T-cell (primary cell): ENCODE measurements around the gene PLCB4. TPM values are rescaled to one million over a fixed set of nuclear protein-coding genes. Genes with fewer than 3 reads are reported as not detected.

Experiments
- ATAC-seq, 4 experiments: fragments of 200-7000 bp in 3 of 4; fragments of 150-1000 bp in 1 of 4; cut with Tn5 transposase; replicated peaks in 1 of 4; 1 replicate in 3 of 4; 2 replicates in 1 of 4; pipeline ENCODE4 v1.10.0; 2021; ENCODE audit warnings: moderate library complexity in 3 of 4, mild to moderate bottlenecking in 2 of 4, moderate number of reproducible peaks in 1 of 4
- CTCF ChIA-PET, 2 donors: fragments of 300-600 bp; sonication (Branson Sonifier 250); formaldehyde crosslinking; loops; one replicate each; lab custom pipeline; 2022; ENCODE audit warnings: antibody characterized with exemption in 2 of 2; lab: Charles Lee
- POLR2A ChIA-PET, 2 donors: fragments of 300-600 bp; sonication (Branson Sonifier 250); formaldehyde crosslinking; loops; one replicate each; lab custom pipeline; 2022; ENCODE audit warnings: antibody characterized with exemption in 2 of 2; lab: Charles Lee
- DNase-seq, 35 experiments: peaks; one replicate each; pipeline versions ENCODE4 v3.0.0 to v3.0.0-alpha.2; 2013 to 2023
- H3K27ac ChIP-seq: one replicate; pipeline ENCODE4 v1.5.1; 2013; ENCODE audit warnings: low read length
- H3K27me3 ChIP-seq, 2 experiments: replicated peaks in 1 of 2; 1 replicate in 1 of 2; 2 replicates in 1 of 2; pipeline versions ENCODE4 v1.6.1 to v1.7.0; 2013; ENCODE audit warnings: low read length in 1 of 2, mixed read lengths in 1 of 2; ENCODE audit not compliant: control insufficient read depth in 2 of 2, insufficient read depth in 2 of 2; ENCODE audit errors: extremely low read depth in 1 of 2
- H3K36me3 ChIP-seq, 2 donors: 1 replicate in 1 of 2; 2 replicates in 1 of 2; pipeline versions ENCODE4 v1.6.1 to v1.7.0; 2013; ENCODE audit warnings: low read length in 1 of 2; ENCODE audit not compliant: control insufficient read depth in 2 of 2, insufficient read depth in 1 of 2; ENCODE audit errors: extremely low read depth in 1 of 2
- H3K4me1 ChIP-seq, 2 experiments: 1 replicate in 1 of 2; 2 replicates in 1 of 2; pipeline versions ENCODE4 v1.6.1 to v1.7.0; 2013; ENCODE audit warnings: low read length in 2 of 2, mixed read lengths in 1 of 2; ENCODE audit not compliant: insufficient read depth in 2 of 2, control insufficient read depth in 1 of 2; ENCODE audit errors: extremely low read depth in 1 of 2
- H3K4me3 ChIP-seq, 2 donors: 1 replicate in 1 of 2; 2 replicates in 1 of 2; pipeline versions ENCODE4 v1.5.1 to v1.7.0; 2013; ENCODE audit warnings: mild to moderate bottlenecking in 2 of 2, low read length in 1 of 2, moderate library complexity in 1 of 2; ENCODE audit not compliant: control insufficient read depth in 1 of 2; ENCODE audit errors: extremely low read depth in 1 of 2
- H3K9me3 ChIP-seq: 2 replicates; pipeline ENCODE4 v1.7.0; 2013
- H3K27ac Mint-ChIP-seq, 2 donors: one replicate each; pipeline ENCODE4 v1.8.0; 2020 to 2021; ENCODE audit warnings: mild to moderate bottlenecking in 2 of 2, mixed read lengths in 2 of 2
- H3K27me3 Mint-ChIP-seq, 2 donors: one replicate each; pipeline ENCODE4 v1.8.0; 2021 to 2022; ENCODE audit warnings: mixed read lengths in 2 of 2
- H3K36me3 Mint-ChIP-seq: one replicate; pipeline ENCODE4 v1.8.0; 2021; ENCODE audit warnings: mixed read lengths
- H3K4me1 Mint-ChIP-seq, 3 donors: one replicate each; pipeline ENCODE4 v1.8.0; 2020 to 2022; ENCODE audit warnings: mixed read lengths in 3 of 3, mild to moderate bottlenecking in 1 of 3
- H3K4me3 Mint-ChIP-seq, 3 donors: one replicate each; pipeline ENCODE4 v1.8.0; 2020 to 2022; ENCODE audit warnings: mild to moderate bottlenecking in 3 of 3, mixed read lengths in 3 of 3, moderate library complexity in 3 of 3
- H3K9me3 Mint-ChIP-seq, 3 donors: one replicate each; pipeline ENCODE4 v1.8.0; 2020 to 2022; ENCODE audit warnings: mixed read lengths in 3 of 3
- WGBS: methylation state at CpG from one replicate; pipeline ENCODE4 v1.1.5; 2013; ENCODE audit warnings: missing lambda C conversion rate; ENCODE audit not compliant: insufficient coverage; 5-methylcytosine and 5-hydroxymethylcytosine counted together
- total RNA-seq, 35 experiments: library from RNA in 6 of 35; stranded (reverse) in 6 of 35; fragments of 120-200 nt in 1 of 35; gene quantifications; one replicate each; pipeline versions ENCODE4 v1.2.1 to v1.2.4 and lab custom pipeline; 2013 to 2026

PLCB4 gene
- total RNA-seq, 5 donors from 2014 or later (not counting 1 experiment from before 2014, with no cell fraction given): 0.06 to 0.07 TPM; not detected in 3

DNA sequence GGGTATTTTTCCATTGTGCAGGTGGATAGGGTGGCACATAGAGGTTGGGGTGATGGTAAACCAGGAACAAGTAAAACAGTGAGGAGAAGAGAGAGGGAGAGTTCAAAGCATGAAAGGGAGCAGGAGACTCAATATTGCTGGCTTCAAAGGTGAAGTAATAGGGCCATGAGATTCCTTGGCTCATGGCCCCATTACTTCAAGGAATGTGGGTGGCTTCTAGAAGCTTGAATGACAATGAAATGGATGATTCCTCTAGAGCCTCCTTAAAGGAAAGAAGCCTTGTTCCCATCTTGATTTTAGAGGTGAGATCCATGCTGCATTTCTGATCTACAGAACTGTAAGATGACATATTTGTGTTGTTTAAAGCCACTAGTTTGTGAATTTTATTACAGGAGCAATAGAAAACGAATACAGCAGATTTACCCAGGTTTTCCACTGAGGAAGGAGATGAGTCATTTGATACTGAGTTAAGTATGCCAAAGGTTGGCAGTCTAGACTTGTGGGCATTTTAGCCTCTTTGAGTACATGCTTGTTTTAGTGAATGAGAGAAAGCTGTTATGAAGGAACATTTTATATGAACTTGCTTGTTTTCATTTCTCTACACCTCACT is 110.4 kb downstream of the PLCB4 start:
- no peaks in the 10 kb centered on the region for H3K9me3 ChIP-seq
- H3K4me1 Mint-ChIP-seq: no peaks in the 10 kb centered on the region

DNA sequence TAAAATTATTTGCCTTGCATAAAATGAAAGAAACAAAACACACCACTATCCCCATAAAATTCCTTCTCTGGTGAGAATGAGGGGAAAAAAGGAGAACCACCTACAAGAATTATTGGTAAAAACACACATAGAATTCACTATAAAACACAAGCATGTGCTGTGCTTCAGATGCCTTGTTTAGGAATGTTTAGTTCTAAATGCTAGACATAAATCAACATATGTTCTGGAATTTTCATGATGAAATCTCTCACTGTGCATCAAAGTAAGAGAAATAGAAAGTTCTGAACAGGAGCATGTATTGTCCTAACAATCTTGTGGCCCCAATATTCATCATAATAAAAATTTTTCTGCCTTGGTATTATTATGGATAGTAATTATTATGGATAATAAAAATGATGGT is 111.0 kb downstream of the PLCB4 start:
- ChIA-PET CTCF (no interaction called here), POLR2A (no interaction called here)
- no peaks in the 10 kb centered on the region for H3K4me1 Mint-ChIP-seq
- Histone ChIP-seq H3K4me3 (no peak overlapping the region), H3K36me3 (no peaks in the 10 kb centered on the region), H3K4me1 (no peaks in the 10 kb centered on the region), H3K27ac (no peak overlapping the region), H3K9me3 (no peaks in the 10 kb centered on the region), H3K27me3 (no peaks in the 10 kb centered on the region)
- H3K27ac Mint-ChIP-seq: no peak overlapping the region
- no peak for DNase-seq
- no peak for ATAC-seq
- no peaks in the 10 kb centered on the region for H3K27me3 Mint-ChIP-seq
- no peaks in the 10 kb centered on the region for H3K36me3 Mint-ChIP-seq
- H3K9me3 Mint-ChIP-seq: peaks cover 0 to 2% (median 0%) of the 10 kb centered on the region in 3 donors
- H3K4me3 Mint-ChIP-seq: no peak overlapping the region

More for the DNA sequence above, 110.4 kb downstream of the PLCB4 start:
- DNase-seq: no peak
- Mint-ChIP-seq H3K27ac (no peak overlapping the region), H3K36me3 (no peaks in the 10 kb centered on the region), H3K27me3 (no peaks in the 10 kb centered on the region), H3K9me3 (peaks cover 0 to 2% (median 0%) of the 10 kb centered on the region in 3 donors), H3K4me3 (no peak overlapping the region)
- Histone ChIP-seq H3K27ac (no peak overlapping the region), H3K4me3 (no peak overlapping the region), H3K27me3 (no peaks in the 10 kb centered on the region), H3K4me1 (no peaks in the 10 kb centered on the region), H3K36me3 (no peaks in the 10 kb centered on the region)
- 22% methylated on average over 1 of the region's 1 CpG for WGBS
- ATAC-seq: no peak
- POLR2A ChIA-PET: no interaction called here
- CTCF ChIA-PET: no interaction called here

GRCh38 chr20:9180481-9181257 is 111.8 kb downstream of the PLCB4 start:
- Mint-ChIP-seq H3K4me3 (no peak overlapping the region), H3K4me1 (no peaks in the 10 kb centered on the region), H3K9me3 (peaks cover 0 to 2% (median 0%) of the 10 kb centered on the region in 3 donors), H3K27me3 (no peaks in the 10 kb centered on the region), H3K36me3 (no peaks in the 10 kb centered on the region), H3K27ac (no peak overlapping the region)
- DNase-seq: no peak
- no peaks in the 10 kb centered on the region for H3K27me3 ChIP-seq
- CTCF ChIA-PET: no interaction called here
- POLR2A ChIA-PET: no interaction called here
- no peaks in the 10 kb centered on the region for H3K4me1 ChIP-seq
- no CpG with 5 or more reads among the region's 1 CpG for WGBS
- H3K36me3 ChIP-seq: no peaks in the 10 kb centered on the region
- ATAC-seq: no peak
- no peaks in the 10 kb centered on the region for H3K9me3 ChIP-seq
- H3K4me3 ChIP-seq: no peak overlapping the region
- no peak overlapping the region for H3K27ac ChIP-seq

DNA sequence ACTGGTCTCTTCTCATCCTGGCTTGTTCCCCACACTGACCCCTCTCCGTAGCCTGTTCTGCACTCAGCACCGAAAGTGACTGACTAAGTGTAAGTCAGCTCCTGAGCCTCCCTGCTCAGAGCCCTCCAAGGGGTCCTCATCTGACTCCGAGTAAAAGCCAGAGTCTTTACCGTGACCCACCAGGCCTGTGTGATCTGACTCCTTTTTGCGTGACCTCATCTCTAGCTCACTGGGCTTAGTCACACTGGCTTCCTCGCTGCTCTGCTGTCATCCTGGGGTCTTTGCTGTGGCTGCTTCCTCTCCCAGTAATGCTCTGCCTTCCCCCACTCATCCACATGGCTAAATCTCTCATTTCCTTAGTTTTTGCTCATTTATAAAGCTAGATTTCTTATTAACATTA is 116.6 kb downstream of the PLCB4 start:
- ATAC-seq (no peak), DNase-seq (no peak)
- no peaks in the 10 kb centered on the region for H3K4me1 Mint-ChIP-seq
- Histone ChIP-seq H3K9me3 (no peaks in the 10 kb centered on the region), H3K27me3 (no peaks in the 10 kb centered on the region), H3K4me3 (no peak overlapping the region), H3K36me3 (no peaks in the 10 kb centered on the region), H3K4me1 (no peaks in the 10 kb centered on the region), H3K27ac (no peak overlapping the region)
- no peak overlapping the region for H3K4me3 Mint-ChIP-seq
- WGBS: 76% methylated on average over 6 of the region's 6 CpGs
- CTCF ChIA-PET: no interaction called here
- peaks cover 0 to 2% (median 0%) of the 10 kb centered on the region in 3 donors for H3K9me3 Mint-ChIP-seq
- H3K27me3 Mint-ChIP-seq: no peaks in the 10 kb centered on the region
- no peaks in the 10 kb centered on the region for H3K36me3 Mint-ChIP-seq
- H3K27ac Mint-ChIP-seq: no peak overlapping the region
- POLR2A ChIA-PET: no interaction called here

DNA sequence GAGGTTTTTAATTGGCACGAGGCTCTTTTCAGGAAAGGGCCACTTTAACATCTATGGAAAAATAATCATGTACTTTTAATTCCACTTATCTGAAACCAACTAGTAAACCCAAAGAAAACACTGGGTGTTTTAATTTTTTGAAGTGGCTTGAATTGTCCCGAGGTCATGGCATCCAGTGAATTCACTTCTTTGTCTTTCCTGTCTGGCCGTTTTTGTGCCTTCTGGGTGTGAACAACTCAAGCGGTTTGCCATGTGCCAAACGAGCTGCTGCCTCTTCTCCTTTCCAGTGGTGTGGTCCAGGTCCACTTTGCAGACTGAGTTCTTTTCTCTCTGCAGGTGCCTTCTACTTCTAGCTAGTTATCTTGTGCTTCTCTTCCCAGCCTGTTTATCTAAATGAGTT is 117.5 kb downstream of the PLCB4 start:
- Histone ChIP-seq H3K4me1 (no peaks in the 10 kb centered on the region), H3K36me3 (no peaks in the 10 kb centered on the region), H3K27me3 (no peaks in the 10 kb centered on the region), H3K9me3 (no peaks in the 10 kb centered on the region), H3K4me3 (no peak overlapping the region), H3K27ac (no peak overlapping the region)
- Mint-ChIP-seq H3K4me3 (no peak overlapping the region), H3K27ac (no peak overlapping the region), H3K27me3 (no peaks in the 10 kb centered on the region), H3K36me3 (no peaks in the 10 kb centered on the region), H3K4me1 (no peaks in the 10 kb centered on the region), H3K9me3 (peaks cover 0 to 2% (median 0%) of the 10 kb centered on the region in 3 donors)
- ATAC-seq (no peak), DNase-seq (no peak)
- 24% methylated on average over 4 of the region's 5 CpGs for WGBS
- ChIA-PET CTCF (no interaction called here), POLR2A (no interaction called here)

DNA sequence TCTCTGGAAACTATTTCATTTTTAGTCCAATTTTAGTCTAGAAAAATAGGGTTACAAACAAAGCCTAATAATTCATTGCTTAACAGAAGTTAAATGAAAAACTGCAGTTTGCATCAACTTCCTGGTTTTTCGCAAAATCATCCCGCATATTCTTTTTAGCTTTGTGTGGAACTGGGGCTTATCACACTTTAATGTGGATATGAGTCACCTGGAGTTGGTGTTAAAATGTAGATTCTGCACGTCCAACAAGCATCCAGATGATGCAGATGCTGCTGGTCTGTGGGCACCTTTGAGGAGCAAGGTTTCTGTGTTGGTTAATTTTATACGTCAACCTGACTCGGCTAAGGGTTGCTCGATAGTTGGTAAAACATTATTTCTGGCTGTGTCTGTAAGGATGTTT is 126.1 kb downstream of the PLCB4 start:
- ChIA-PET POLR2A (no interaction called here), CTCF (no interaction called here)
- Mint-ChIP-seq H3K9me3 (peaks cover 0 to 11% (median 0%) of the 10 kb centered on the region in 3 donors), H3K27me3 (no peaks in the 10 kb centered on the region), H3K4me3 (no peak overlapping the region), H3K27ac (no peak overlapping the region), H3K4me1 (no peaks in the 10 kb centered on the region), H3K36me3 (no peaks in the 10 kb centered on the region)
- Histone ChIP-seq H3K4me3 (no peak overlapping the region), H3K27ac (no peak overlapping the region), H3K4me1 (no peaks in the 10 kb centered on the region), H3K36me3 (no peaks in the 10 kb centered on the region), H3K27me3 (no peaks in the 10 kb centered on the region), H3K9me3 (no peaks in the 10 kb centered on the region)
- 79% methylated on average over 5 of the region's 6 CpGs for WGBS
- DNase-seq (no peak), ATAC-seq (no peak)
